H1 (cell line): ENCODE results near the gene COL8A2. TPM values are rescaled to one million over a fixed set of nuclear protein-coding genes. Genes with fewer than 3 reads are reported as not detected.

Experiments
- CTCF ChIA-PET: fragments of 300-600 bp; sonication (Branson Sonifier 250); formaldehyde crosslinking; loops from one replicate; lab custom pipeline; 2021; ENCODE audit not compliant: partially characterized antibody; lab: Charles Lee
- POLR2A ChIA-PET: fragments of 300-600 bp; sonication (Branson Sonifier 250); formaldehyde crosslinking; loops from one replicate; lab custom pipeline; 2021; ENCODE audit warnings: inconsistent platforms; ENCODE audit not compliant: partially characterized antibody; lab: Charles Lee
- DNase-seq, 2 experiments: peaks; one replicate each; pipeline versions ENCODE4 v3.0.0 to v3.0.0-alpha.2; 2010 to 2022; ENCODE audit warnings: low spot score in 2 of 2, low read depth in 1 of 2, mixed read lengths in 1 of 2
- FAIRE-seq: peaks from 2 replicates; lab custom pipeline; 2011; peaks lifted over from hg19 to GRCh38; lab: Jason Lieb, UNC
- H2AFZ ChIP-seq: 2 replicates; pipeline ENCODE4 v1.8.1; 2012; ENCODE audit warnings: low read length, inconsistent platforms
- H2AK5ac ChIP-seq: 2 replicates; pipeline ENCODE4 v1.6.1; 2013; ENCODE audit warnings: low read depth, low read length
- H2BK120ac ChIP-seq: replicated peaks from 2 replicates; pipeline ENCODE3; 2013; ENCODE audit warnings: low read depth, low read length, inconsistent platforms
- H2BK12ac ChIP-seq: 2 replicates; pipeline ENCODE4 v1.6.1; 2013; ENCODE audit warnings: low read depth, low read length
- H2BK15ac ChIP-seq: 2 replicates; pipeline ENCODE4 v1.6.1; 2013; ENCODE audit warnings: low read length
- H2BK20ac ChIP-seq: 2 replicates; pipeline ENCODE4 v1.6.1; 2013; ENCODE audit warnings: low read length
- H2BK5ac ChIP-seq: 2 replicates; pipeline ENCODE4 v1.6.1; 2013; ENCODE audit warnings: low read depth, low read length
- H3K14ac ChIP-seq: 2 replicates; pipeline ENCODE4 v1.6.1; 2013; ENCODE audit warnings: inconsistent platforms; ENCODE audit not compliant: insufficient read length
- H3K18ac ChIP-seq: 2 replicates; pipeline ENCODE4 v1.6.1; 2013; ENCODE audit warnings: low read length; ENCODE audit errors: extremely low read depth
- H3K23ac ChIP-seq: 2 replicates; pipeline ENCODE4 v1.6.1; 2013; ENCODE audit warnings: inconsistent platforms; ENCODE audit not compliant: insufficient read length
- H3K23me2 ChIP-seq: 2 replicates; pipeline ENCODE4 v1.6.1; 2013; ENCODE audit warnings: low read depth, low read length
- H3K27ac ChIP-seq: 2 replicates; pipeline ENCODE4 v1.6.1; 2011; ENCODE audit warnings: low read depth, low read length, inconsistent platforms
- H3K27me3 ChIP-seq, 4 experiments: replicated peaks in 1 of 4; 1 replicate in 1 of 4; 2 replicates in 3 of 4; pipeline versions ENCODE4 v1.6.1 to v1.8.1; 2011 to 2013; ENCODE audit warnings: low read length in 3 of 4, mild to moderate bottlenecking in 3 of 4, inconsistent platforms in 2 of 4, mixed read lengths in 2 of 4, moderate library complexity in 1 of 4; ENCODE audit not compliant: control insufficient read depth in 3 of 4, insufficient read depth in 3 of 4; ENCODE audit errors: extremely low read depth in 1 of 4
- H3K36me3 ChIP-seq, 4 experiments: 2 replicates each; pipeline versions ENCODE4 v1.6.1 to v1.8.1; 2011 to 2013; ENCODE audit warnings: mild to moderate bottlenecking in 4 of 4, low read length in 3 of 4, moderate library complexity in 2 of 4, control low read depth in 1 of 4, inconsistent platforms in 1 of 4; ENCODE audit not compliant: insufficient read depth in 4 of 4, control insufficient read depth in 2 of 4
- H3K4ac ChIP-seq: replicated peaks from 2 replicates; pipeline ENCODE3; 2013; ENCODE audit warnings: low read length, low read depth, mixed read lengths, inconsistent platforms; ENCODE audit not compliant: insufficient read length
- H3K4me1 ChIP-seq, 4 experiments: replicated peaks in 1 of 4; 1 replicate in 1 of 4; 2 replicates in 3 of 4; pipeline versions ENCODE4 v1.6.1 to v1.8.1; 2011 to 2013; ENCODE audit warnings: low read length in 3 of 4, inconsistent platforms in 2 of 4, mixed read lengths in 1 of 4; ENCODE audit not compliant: insufficient read depth in 4 of 4, control insufficient read depth in 3 of 4
- H3K4me2 ChIP-seq, 2 experiments: 2 replicates each; pipeline versions ENCODE4 v1.6.1 to v1.8.1; 2011 to 2013; ENCODE audit warnings: low read depth in 2 of 2, low read length in 2 of 2, control low read depth in 1 of 2, inconsistent platforms in 1 of 2, mild to moderate bottlenecking in 1 of 2; ENCODE audit not compliant: insufficient read depth in 1 of 2
- H3K4me3 ChIP-seq, 4 experiments: fragments of 200-600, 300-600 bp in 1 of 4; sonication (generic), shearing (Covaris generic), sonication (Bioruptor Twin) in 1 of 4; 2 replicates each; pipeline versions ENCODE4 v1.5.1 to v1.8.1; 2011 to 2016; ENCODE audit warnings: low read length in 4 of 4, low read depth in 3 of 4, control low read depth in 2 of 4, inconsistent platforms in 2 of 4, mild to moderate bottlenecking in 2 of 4, mixed read lengths in 1 of 4, moderate library complexity in 1 of 4; ENCODE audit not compliant: insufficient read depth in 2 of 4; ENCODE audit errors: extremely low read depth in 1 of 4
- H3K56ac ChIP-seq: replicated peaks from 2 replicates; pipeline ENCODE3; 2013; ENCODE audit warnings: low read depth, mild to moderate bottlenecking, mixed read lengths, low read length, inconsistent platforms; ENCODE audit not compliant: insufficient read length
- H3K79me1 ChIP-seq: 2 replicates; pipeline ENCODE4 v1.6.1; 2013; ENCODE audit warnings: low read depth, low read length, control low read depth
- H3K79me2 ChIP-seq, 2 experiments: 2 replicates each; pipeline versions ENCODE4 v1.6.1 to v1.8.1; 2012 to 2013; ENCODE audit warnings: low read length in 2 of 2, mild to moderate bottlenecking in 2 of 2, inconsistent platforms in 1 of 2; ENCODE audit not compliant: insufficient read depth in 2 of 2, control insufficient read depth in 1 of 2
- H3K9ac ChIP-seq, 4 experiments: replicated peaks in 1 of 4; 1 replicate in 1 of 4; 2 replicates in 3 of 4; pipeline versions ENCODE4 v1.6.1 to v1.8.1; 2011 to 2013; ENCODE audit warnings: low read depth in 3 of 4, low read length in 3 of 4, control low read depth in 2 of 4, mild to moderate bottlenecking in 2 of 4, moderate library complexity in 2 of 4, inconsistent platforms in 1 of 4; ENCODE audit errors: extremely low read depth in 1 of 4
- H3K9me3 ChIP-seq, 2 experiments: 2 replicates each; pipeline versions ENCODE4 v1.6.1 to v1.8.1; 2012 to 2013; ENCODE audit warnings: mild to moderate bottlenecking in 2 of 2, moderate library complexity in 2 of 2, control low read depth in 1 of 2, inconsistent platforms in 1 of 2, low read depth in 1 of 2, low read length in 1 of 2, mixed read lengths in 1 of 2; ENCODE audit not compliant: insufficient read depth in 2 of 2
- H4K20me1 ChIP-seq, 2 experiments: replicated peaks in 1 of 2; 2 replicates each; pipeline versions ENCODE3 to v1.8.1; 2011 to 2013; ENCODE audit warnings: inconsistent platforms in 2 of 2, low read length in 2 of 2, mild to moderate bottlenecking in 1 of 2; ENCODE audit not compliant: insufficient read depth in 2 of 2, control insufficient read depth in 1 of 2
- H4K5ac ChIP-seq: 2 replicates; pipeline ENCODE4 v1.6.1; 2013; ENCODE audit warnings: low read length, low read depth, mixed read lengths, inconsistent platforms; ENCODE audit not compliant: insufficient read length
- H4K8ac ChIP-seq: 2 replicates; pipeline ENCODE4 v1.8.0; 2013; ENCODE audit warnings: mild to moderate bottlenecking, moderate library complexity, low read length, inconsistent platforms; ENCODE audit not compliant: insufficient read depth; ENCODE audit errors: extremely low read depth
- H4K91ac ChIP-seq: replicated peaks from 2 replicates; pipeline ENCODE3; 2013; ENCODE audit warnings: low read length, mixed read lengths, inconsistent platforms; ENCODE audit not compliant: insufficient read length
- EP300 ChIP-seq, 2 experiments: IDR thresholded peaks; 1 replicate in 1 of 2; 2 replicates in 1 of 2; pipeline ENCODE4 v1.6.1; 2011 to 2012; ENCODE audit warnings: low read depth in 2 of 2, low read length in 2 of 2, mild to moderate bottlenecking in 2 of 2, borderline replicate concordance in 1 of 2, inconsistent platforms in 1 of 2, moderate library complexity in 1 of 2
- KDM1A ChIP-seq: fragments of 200-600, 300-600 bp; sonication (generic); IDR thresholded peaks from 2 replicates; pipeline ENCODE4 v1.7.1; 2016; ENCODE audit warnings: mild to moderate bottlenecking, low read length, borderline replicate concordance
- POLR2A ChIP-seq, 2 experiments: IDR thresholded peaks; 1 replicate in 1 of 2; 2 replicates in 1 of 2; pipeline ENCODE4 v1.6.1; 2011; ENCODE audit warnings: low read depth in 2 of 2, low read length in 2 of 2, mild to moderate bottlenecking in 2 of 2; ENCODE audit errors: control extremely low read depth in 1 of 2
- WGBS, 2 experiments: shearing (Covaris generic) in 1 of 2; methylation state at CpG; one replicate each; pipeline versions ENCODE4 v1.1.6 to v1.1.7; 2013 to 2015; ENCODE audit warnings: low lambda C conversion rate in 2 of 2, mixed read lengths in 2 of 2, inconsistent platforms in 1 of 2, low coverage in 1 of 2, missing lambda C conversion rate in 1 of 2; ENCODE audit not compliant: insufficient replicate concordance in 2 of 2, insufficient coverage in 1 of 2, insufficient read length in 1 of 2; ENCODE audit errors: extremely low coverage in 1 of 2, missing lambda C conversion rate in 1 of 2; 5-methylcytosine and 5-hydroxymethylcytosine counted together
- polyA plus RNA-seq, 7 experiments: library from polyadenylated mRNA; depleted of rRNA in 3 of 7; stranded (reverse) in 5 of 7; unstranded in 2 of 7; fragments of >200 nt in 5 of 7; fragments of 200-250 nt in 2 of 7; gene quantifications; 1 replicate in 5 of 7; 2 replicates in 1 of 7; 4 replicates in 1 of 7; pipeline versions ENCODE4 v1.2.1 to v1.2.3, GENCODE V29; 2011 to 2013; ENCODE audit warnings: missing spikeins in 2 of 7, mixed read lengths in 2 of 7
- total RNA-seq: library from RNA; stranded (reverse); fragmentation: NEBNext Ultra II Directional; extraction: Animal tissue kit (Norgen Biotek cat#: 25700); gene quantifications from 2 replicates; pipeline ENCODE4 v1.2.1, GENCODE V29; 2021

COL8A2 gene
- total and polyA plus RNA-seq, 2 of the 8 experiments (the other 6 are each of a cell fraction or from before 2014, with no cell fraction given): 2.1 to 2.8 TPM

- H3K36me3 ChIP-seq: no peaks in the 10 kb centered on the region
- no peak overlapping the region for H3K9ac ChIP-seq
- H2BK5ac ChIP-seq: no peak overlapping the region
- DNase-seq (no peak), FAIRE-seq (no peak)
- H3K79me2 ChIP-seq: peaks cover 0 to 11% of the 10 kb centered on the region in 2 experiments; a peak in 2 of 4 replicates
- TF ChIP-seq KDM1A (no peak), POLR2A (IDR thresholded peaks at IDR 0.05; ENCODE audit: control extremely low read depth in 1 of 2, low read depth in 2 of 2, low read length in 2 of 2) (0 out of 3 replicates have a peak, but pooled peaks of 1 of the 2 experiments have one; percentile 4), EP300 (IDR thresholded peaks at IDR 0.05; ENCODE audit: borderline replicate concordance in 1 of 2, low read depth in 2 of 2, low read length in 2 of 2) (no peak)
- no peak overlapping the region for H3K4ac ChIP-seq
- no peak overlapping the region for H3K27ac ChIP-seq
- H2AK5ac ChIP-seq: no peak overlapping the region
- peaks cover 0 to 18% (median 12%) of the 10 kb centered on the region in 4 experiments; a peak in 5 of 7 replicates for H3K4me1 ChIP-seq
- H3K23me2 ChIP-seq: peaks cover 13% of the 10 kb centered on the region; the same call in 1 of the 2 replicates
- no peak overlapping the region; a peak in 1 of 4 replicates for H3K4me2 ChIP-seq
- CTCF ChIA-PET: interaction anchor here (1.7 to 4.0 kb wide), 2 partner anchors 12 to 103 kb away, joined by 5 to 38 read pairs; no protein-coding TSS in a partner anchor
- H2AFZ ChIP-seq: no peak overlapping the region
- H4K20me1 ChIP-seq: peaks cover 0 to 5% of the 10 kb centered on the region in 2 experiments
- H3K79me1 ChIP-seq: peaks cover 3% of the 10 kb centered on the region; the same call in 1 of the 2 replicates
- no peak overlapping the region for H4K91ac ChIP-seq
- H3K27me3 ChIP-seq: peaks cover 0 to 3% (median 0%) of the 10 kb centered on the region in 4 experiments; a peak in 2 of 7 replicates
- POLR2A ChIA-PET: interaction anchor here (1.5 kb wide), 1 partner anchor 12 kb away, joined by 4 read pairs; no protein-coding TSS in a partner anchor
- no peak overlapping the region for H3K23ac ChIP-seq
- H2BK15ac ChIP-seq: no peak overlapping the region
- no peak overlapping the region for H2BK20ac ChIP-seq
- H3K4me3 ChIP-seq: no peak overlapping the region
- H4K5ac ChIP-seq: no peak overlapping the region
- no peak overlapping the region for H3K14ac ChIP-seq
- 93% methylated on average over 7 of the region's 9 CpGs; no CpG with 5 or more reads in 1 of the 2 experiments for WGBS, 2 experiments
- H3K9me3 ChIP-seq: no peaks in the 10 kb centered on the region
- H4K8ac ChIP-seq: peak overlapping the region; percentile 11; the same call in 1 of the 2 replicates
- no peak overlapping the region for H2BK12ac ChIP-seq
- no peak overlapping the region for H3K56ac ChIP-seq
- H3K18ac ChIP-seq: no peak overlapping the region
- no peak overlapping the region for H2BK120ac ChIP-seq
Observed at GRCh38 chr1:36085126-36085525, 39.9 kb downstream of the COL8A2 start.
